H9 (cell line): ENCODE measurements around the gene NTSR1. TPM values are rescaled to one million over a fixed set of nuclear protein-coding genes. Genes with fewer than 3 reads are reported as not detected.

Source experiments
- DNase-seq: peaks from one replicate; pipeline ENCODE4 v3.0.0-alpha.2; 2017
- H2AFZ ChIP-seq: one replicate; pipeline ENCODE4 v1.6.1; 2013; ENCODE audit warnings: mild to moderate bottlenecking, low read length, control low read depth, moderate library complexity
- H2AK5ac ChIP-seq: 2 replicates; pipeline ENCODE4 v1.6.1; 2013; ENCODE audit warnings: low read length, control low read depth, mixed read lengths; ENCODE audit not compliant: insufficient read length
- H2BK120ac ChIP-seq: one replicate; pipeline ENCODE4 v1.6.1; 2013; ENCODE audit warnings: low read depth, mild to moderate bottlenecking, low read length, control low read depth, inconsistent platforms; ENCODE audit not compliant: poor library complexity, severe bottlenecking
- H2BK12ac ChIP-seq: 2 replicates; pipeline ENCODE4 v1.6.1; 2013; ENCODE audit warnings: low read length, control low read depth, mixed read lengths, low read depth; ENCODE audit not compliant: insufficient read length
- H2BK15ac ChIP-seq: 2 replicates; pipeline ENCODE4 v1.6.1; 2013; ENCODE audit warnings: low read depth, low read length, control low read depth
- H2BK20ac ChIP-seq: one replicate; pipeline ENCODE4 v1.6.1; 2013; ENCODE audit warnings: low read depth, mild to moderate bottlenecking, low read length, control low read depth, inconsistent platforms; ENCODE audit not compliant: poor library complexity, severe bottlenecking
- H2BK5ac ChIP-seq: 2 replicates; pipeline ENCODE4 v1.6.1; 2013; ENCODE audit warnings: low read length, control low read depth, mixed read lengths; ENCODE audit not compliant: insufficient read length
- H3K14ac ChIP-seq: 2 replicates; pipeline ENCODE4 v1.6.1; 2013; ENCODE audit warnings: low read length, control low read depth; ENCODE audit not compliant: insufficient read depth
- H3K18ac ChIP-seq: 2 replicates; pipeline ENCODE4 v1.6.1; 2013; ENCODE audit warnings: low read depth, mild to moderate bottlenecking, mixed read lengths, low read length, control low read depth; ENCODE audit not compliant: insufficient read length
- H3K23ac ChIP-seq: 2 replicates; pipeline ENCODE4 v1.6.1; 2013; ENCODE audit warnings: low read length, control low read depth, mixed read lengths, low read depth; ENCODE audit not compliant: insufficient read length
- H3K23me2 ChIP-seq: 2 replicates; pipeline ENCODE4 v1.6.1; 2013; ENCODE audit warnings: low read depth, mild to moderate bottlenecking, mixed read lengths, low read length, control low read depth; ENCODE audit not compliant: insufficient read length, poor library complexity, severe bottlenecking
- H3K27ac ChIP-seq: 2 replicates; pipeline ENCODE4 v1.5.1; 2013; ENCODE audit warnings: low read length, control low read depth, mixed read lengths, low read depth; ENCODE audit not compliant: insufficient read length
- H3K27me3 ChIP-seq: 2 replicates; pipeline ENCODE4 v1.6.1; 2013; ENCODE audit warnings: low read length, control low read depth, inconsistent platforms; ENCODE audit not compliant: insufficient read depth
- H3K4ac ChIP-seq: 2 replicates; pipeline ENCODE4 v1.6.1; 2013; ENCODE audit warnings: low read depth, mild to moderate bottlenecking, control low read depth, inconsistent platforms, low read length, moderate library complexity
- H3K4me1 ChIP-seq: 2 replicates; pipeline ENCODE4 v1.6.1; 2013; ENCODE audit warnings: low read length, control low read depth, inconsistent platforms; ENCODE audit not compliant: insufficient read depth
- H3K4me2 ChIP-seq: 2 replicates; pipeline ENCODE4 v1.6.1; 2013; ENCODE audit warnings: low read length, control low read depth, mixed read lengths; ENCODE audit not compliant: insufficient read length, insufficient read depth
- H3K56ac ChIP-seq: 2 replicates; pipeline ENCODE4 v1.6.1; 2013; ENCODE audit warnings: low read depth, mild to moderate bottlenecking, mixed read lengths, low read length, control low read depth; ENCODE audit not compliant: insufficient read length
- H3K79me1 ChIP-seq: 2 replicates; pipeline ENCODE4 v1.6.1; 2013; ENCODE audit warnings: low read depth, mild to moderate bottlenecking, moderate library complexity, low read length, control low read depth, inconsistent platforms; ENCODE audit not compliant: insufficient read depth, poor library complexity, severe bottlenecking
- H3K79me2 ChIP-seq: 2 replicates; pipeline ENCODE4 v1.6.1; 2013; ENCODE audit warnings: low read length, control low read depth, inconsistent platforms; ENCODE audit not compliant: insufficient read depth
- H3K9ac ChIP-seq: 2 replicates; pipeline ENCODE4 v1.6.1; 2013; ENCODE audit warnings: low read length, control low read depth, mixed read lengths; ENCODE audit not compliant: insufficient read length; ENCODE audit errors: extremely low read depth
- H3K9me3 ChIP-seq: one replicate; pipeline ENCODE4 v1.6.1; 2013; ENCODE audit warnings: low read depth, low read length, inconsistent platforms; ENCODE audit not compliant: control insufficient read depth
- H3T11ph ChIP-seq: one replicate; pipeline ENCODE4 v1.6.1; 2013; ENCODE audit warnings: mild to moderate bottlenecking, low read length, control low read depth, inconsistent platforms
- H4K20me1 ChIP-seq: one replicate; pipeline ENCODE4 v1.6.1; 2013; ENCODE audit not compliant: control insufficient read depth, insufficient read length, insufficient read depth
- H4K5ac ChIP-seq: 2 replicates; pipeline ENCODE4 v1.6.1; 2013; ENCODE audit warnings: low read depth, mild to moderate bottlenecking, mixed read lengths, low read length, control low read depth; ENCODE audit not compliant: insufficient read length
- H4K8ac ChIP-seq: replicated peaks from 2 replicates; pipeline ENCODE4 v1.6.1; 2013; ENCODE audit warnings: low read length, control low read depth, mixed read lengths, low read depth; ENCODE audit not compliant: insufficient read length
- H4K91ac ChIP-seq: 2 replicates; pipeline ENCODE4 v1.6.1; 2013; ENCODE audit warnings: low read depth, mild to moderate bottlenecking, moderate library complexity, mixed read lengths, low read length, control low read depth; ENCODE audit not compliant: insufficient read length
- H3K27ac Mint-ChIP-seq, 3 experiments: 2 replicates in 2 of 3; 3 replicates in 1 of 3; pipeline ENCODE4 v1.8.0; 2020 to 2021; ENCODE audit warnings: mixed read lengths in 3 of 3, mild to moderate bottlenecking in 1 of 3, moderate library complexity in 1 of 3
- H3K27me3 Mint-ChIP-seq: 2 replicates; pipeline ENCODE4 v1.8.0; 2021; ENCODE audit warnings: low read depth, mild to moderate bottlenecking, moderate library complexity, mixed read lengths
- H3K36me3 Mint-ChIP-seq, 3 experiments: 2 replicates in 2 of 3; 3 replicates in 1 of 3; pipeline ENCODE4 v1.8.0; 2020 to 2021; ENCODE audit warnings: low read depth in 3 of 3, mixed read lengths in 3 of 3; ENCODE audit not compliant: insufficient read depth in 1 of 3
- H3K4me1 Mint-ChIP-seq, 2 experiments: 2 replicates each; pipeline ENCODE4 v1.8.0; 2020; ENCODE audit warnings: mixed read lengths in 2 of 2
- H3K4me3 Mint-ChIP-seq, 2 experiments: 2 replicates in 1 of 2; 3 replicates in 1 of 2; pipeline ENCODE4 v1.8.0; 2020 to 2021; ENCODE audit warnings: mild to moderate bottlenecking in 2 of 2, mixed read lengths in 2 of 2, moderate library complexity in 1 of 2
- H3K9me3 Mint-ChIP-seq, 2 experiments: 2 replicates in 1 of 2; 3 replicates in 1 of 2; pipeline ENCODE4 v1.8.0; 2020; ENCODE audit warnings: mild to moderate bottlenecking in 2 of 2, mixed read lengths in 2 of 2, moderate library complexity in 1 of 2
- CTCF ChIP-seq: fragments of 200-600 bp; sonication (generic); conservative IDR thresholded peaks from 3 replicates; pipeline ENCODE4 v1.8.0; 2021; ENCODE audit warnings: antibody characterized with exemption, mild to moderate bottlenecking
- WGBS: extraction: QIAGEN DNeasy Blood & Tissue Kit; methylation state at CpG from one replicate; pipeline ENCODE4 v1.1.7; 2013; ENCODE audit warnings: missing lambda C conversion rate, low lambda C conversion rate, mixed read lengths; ENCODE audit not compliant: insufficient read length; ENCODE audit errors: extremely low coverage; 5-methylcytosine and 5-hydroxymethylcytosine counted together
- total RNA-seq: library from RNA; stranded (reverse); gene quantifications from 2 replicates; pipeline ENCODE4 v1.2.1, GENCODE V29; 2021

The NTSR1 gene
- total RNA-seq, 1 experiment from 2014 or later: 0.11 TPM

- H2AFZ ChIP-seq: no peak overlapping the region
- no peaks in the 10 kb centered on the region for H4K20me1 ChIP-seq
- no peak overlapping the region for H2AK5ac ChIP-seq
- TF ChIP-seq CTCF: no peak
- H2BK20ac ChIP-seq: no peak overlapping the region
- Mint-ChIP-seq H3K4me1 (peaks cover 4 to 6% of the 10 kb centered on the region in 2 experiments), H3K27me3 (no peaks in the 10 kb centered on the region; the same call in 1 of the 2 replicates), H3K27ac (no peak overlapping the region), H3K36me3 (no peaks in the 10 kb centered on the region), H3K4me3 (no peak overlapping the region), H3K9me3 (no peaks in the 10 kb centered on the region; a peak in 1 of 5 replicates)
- no peak overlapping the region for H3K56ac ChIP-seq
- H3K23me2 ChIP-seq: no peaks in the 10 kb centered on the region
- no peak overlapping the region for H2BK15ac ChIP-seq
- H4K8ac ChIP-seq: no peak overlapping the region
- H3K9me3 ChIP-seq: no peaks in the 10 kb centered on the region
- H3K27ac ChIP-seq: no peak overlapping the region
- H3T11ph ChIP-seq: no peak overlapping the region
- H3K23ac ChIP-seq: no peak overlapping the region
- no peak overlapping the region for H3K4ac ChIP-seq
- H2BK120ac ChIP-seq: no peak overlapping the region
- H4K5ac ChIP-seq: no peak overlapping the region
- DNase-seq: no peak
- H3K18ac ChIP-seq: no peak overlapping the region
- no peak overlapping the region for H2BK5ac ChIP-seq
- H3K4me1 ChIP-seq: no peaks in the 10 kb centered on the region
- H3K79me2 ChIP-seq: no peaks in the 10 kb centered on the region
- no peak overlapping the region for H3K9ac ChIP-seq
- no peaks in the 10 kb centered on the region for H3K27me3 ChIP-seq
- no CpG with 5 or more reads among the region's 10 CpGs for WGBS
- no peaks in the 10 kb centered on the region for H3K79me1 ChIP-seq
- H4K91ac ChIP-seq: no peak overlapping the region
- H3K14ac ChIP-seq: peak overlapping the region; percentile 7; the same call in 1 of the 2 replicates
- H3K4me2 ChIP-seq: no peak overlapping the region
- H2BK12ac ChIP-seq: no peak overlapping the region
These were observed 15.1 kb upstream of the NTSR1 start for GRCh38 chr20:62693524-62693922.
